BE2C (cell line): ENCODE measurements around the gene KRTAP9-1.
"Not testable (repeated sequence)": the region's sequence is repeated elsewhere in the genome, so short reads cannot be mapped to it uniquely, and the experiment has no call there.

Experiments used
- DNase-seq: peaks from one replicate; pipeline ENCODE4 v3.0.0-alpha.2; 2020
- H3K27me3 ChIP-seq: fragments of 250-450 bp; sonication (Bioruptor Pico); 2 replicates; pipeline ENCODE4 v1.5.1; 2020; ENCODE audit warnings: mild to moderate bottlenecking
- H3K36me3 ChIP-seq: fragments of 250-450 bp; sonication (Bioruptor Pico); 2 replicates; pipeline ENCODE4 v1.5.1; 2020; ENCODE audit warnings: mild to moderate bottlenecking
- H3K4me1 ChIP-seq: fragments of 250-450 bp; sonication (Bioruptor Pico); 2 replicates; pipeline ENCODE4 v1.5.1; 2020
- H3K4me3 ChIP-seq: 2 replicates; pipeline ENCODE4 v1.5.1; 2011; ENCODE audit warnings: low read depth, low read length
- H3K9me3 ChIP-seq: fragments of 250-450 bp; sonication (Bioruptor Pico); 2 replicates; pipeline ENCODE4 v1.5.1; 2020
- CTCF ChIP-seq: IDR thresholded peaks from 2 replicates; pipeline ENCODE4 v1.5.1; 2012; ENCODE audit warnings: mild to moderate bottlenecking, low read depth, low read length

Gene KRTAP9-1

GRCh38 chr17:41199421-41200078 is 9.9 kb downstream of the KRTAP9-1 start:
- no peaks in the 10 kb centered on the region; the same call in 1 of the 2 replicates for H3K9me3 ChIP-seq
- no peaks in the 10 kb centered on the region for H3K36me3 ChIP-seq
- H3K27me3 ChIP-seq = no peaks in the 10 kb centered on the region
- H3K4me1 ChIP-seq = no peaks in the 10 kb centered on the region
- H3K4me3 ChIP-seq = no peak overlapping the region
- no peak for DNase-seq
- no peak for TF ChIP-seq CTCF

- Histone ChIP-seq H3K36me3 (no peaks in the 10 kb centered on the region), H3K27me3 (peaks cover 51% of the 10 kb centered on the region), H3K9me3 (no peaks in the 10 kb centered on the region), H3K4me1 (no peaks in the 10 kb centered on the region), H3K4me3 (no peak overlapping the region)
- no peak for TF ChIP-seq CTCF
- no peak for DNase-seq
Observed at GRCh38 chr17:41211845-41212466, 22.3 kb downstream of the KRTAP9-1 start.

- Histone ChIP-seq H3K4me1 (no peaks in the 10 kb centered on the region), H3K9me3 (no peaks in the 10 kb centered on the region), H3K36me3 (no peaks in the 10 kb centered on the region), H3K27me3 (peaks cover 50% of the 10 kb centered on the region), H3K4me3 (no peak overlapping the region)
- no peak for DNase-seq
- TF ChIP-seq CTCF = no peak
Observed at GRCh38 chr17:41212524-41213169, 23.0 kb downstream of the KRTAP9-1 start.

GRCh38 chr17:41215681-41216080 is 26.0 kb downstream of the KRTAP9-1 start:
- Histone ChIP-seq H3K36me3 (no peaks in the 10 kb centered on the region), H3K27me3 (peaks cover 43% of the 10 kb centered on the region), H3K9me3 (no peaks in the 10 kb centered on the region), H3K4me3 (no peak overlapping the region), H3K4me1 (no peaks in the 10 kb centered on the region)
- TF ChIP-seq CTCF = no peak
- DNase-seq = no peak

GRCh38 chr17:41223821-41224220 is 34.1 kb downstream of the KRTAP9-1 start:
- H3K4me3 ChIP-seq = no peak overlapping the region
- no peaks in the 10 kb centered on the region for H3K9me3 ChIP-seq
- no peak for DNase-seq
- H3K27me3 ChIP-seq = peaks cover 39% of the 10 kb centered on the region
- no peak for TF ChIP-seq CTCF
- no peaks in the 10 kb centered on the region for H3K4me1 ChIP-seq
- no peaks in the 10 kb centered on the region for H3K36me3 ChIP-seq

GRCh38 chr17:41226051-41226450 is 36.4 kb downstream of the KRTAP9-1 start:
- no peaks in the 10 kb centered on the region for H3K9me3 ChIP-seq
- DNase-seq = no peak
- peaks cover 41% of the 10 kb centered on the region for H3K27me3 ChIP-seq
- no peak overlapping the region for H3K4me3 ChIP-seq
- no peaks in the 10 kb centered on the region for H3K4me1 ChIP-seq
- no peaks in the 10 kb centered on the region for H3K36me3 ChIP-seq
- no peak for TF ChIP-seq CTCF

- not testable (repeated sequence) for H3K4me1 ChIP-seq, DNase-seq, H3K36me3 ChIP-seq, H3K9me3 ChIP-seq, H3K4me3 ChIP-seq
- H3K27me3 ChIP-seq = peaks cover 45% of the 10 kb centered on the region
Observed at GRCh38 chr17:41226598-41227095, 37.0 kb downstream of the KRTAP9-1 start, which contains the start of gene KRTAP9-2. Gene KRTAP9-2 (plus strand): TSS chr17:41226648. CDS start chr17:41226655, 7 bp downstream.
